SIG-M5 treated with dmso at 0.1 percent for 504 hours (cell line): ENCODE data around the gene KCNK3.

Experiments used
- DNase-seq: peaks from one replicate; lab custom pipeline; 2025; ENCODE audit not compliant: unreplicated experiment; lab: John Stamatoyannopoulos, UW

KCNK3 gene

GRCh38 chr2:26687801-26688200, 4.7 kb upstream of the KCNK3 start:
- no peak for DNase-seq

GRCh38 chr2:26691161-26691560, 1.4 kb upstream of the KCNK3 start:
- no peak for DNase-seq

GRCh38 chr2:26691881-26692278, 642 bp upstream of the KCNK3 start:
- DNase-seq: no peak

GRCh38 chr2:26692897-26693849, 651 bp downstream of the KCNK3 start:
- DNase-seq: no peak

- DNase-seq: no peak
These were observed 1.5 kb downstream of the KCNK3 start for GRCh38 chr2:26694001-26694400.

- DNase-seq: no peak
These were observed 3.9 kb downstream of the KCNK3 start for GRCh38 chr2:26696351-26696816.

- no peak for DNase-seq
These were observed 4.9 kb downstream of the KCNK3 start for GRCh38 chr2:26697425-26697824.

GRCh38 chr2:26699295-26699694, 6.8 kb downstream of the KCNK3 start:
- DNase-seq: no peak

GRCh38 chr2:26700078-26700477, 7.6 kb downstream of the KCNK3 start:
- no peak for DNase-seq

GRCh38 chr2:26701596-26701995, 9.1 kb downstream of the KCNK3 start:
- no peak for DNase-seq

- DNase-seq: no peak
These were observed 9.5 kb downstream of the KCNK3 start for GRCh38 chr2:26702025-26702424.

GRCh38 chr2:26704441-26704977, 12.0 kb downstream of the KCNK3 start:
- no peak for DNase-seq

GRCh38 chr2:26705126-26705525, 12.6 kb downstream of the KCNK3 start:
- no peak for DNase-seq

- no peak for DNase-seq
These were observed 13.6 kb downstream of the KCNK3 start for GRCh38 chr2:26706093-26706492.

GRCh38 chr2:26706616-26707473, 14.3 kb downstream of the KCNK3 start:
- no peak for DNase-seq

- no peak for DNase-seq
These were observed 15.2 kb downstream of the KCNK3 start for GRCh38 chr2:26707747-26708146.

- DNase-seq: no peak
These were observed 15.9 kb downstream of the KCNK3 start for GRCh38 chr2:26708457-26708856.

- DNase-seq: no peak
These were observed 17.0 kb downstream of the KCNK3 start for GRCh38 chr2:26709323-26710110.

- DNase-seq: no peak
These were observed 17.6 kb downstream of the KCNK3 start for GRCh38 chr2:26710145-26710544.

GRCh38 chr2:26710743-26711456, 18.4 kb downstream of the KCNK3 start:
- DNase-seq: no peak
